Measurements from ENCODE around the gene ATF6.
"Not testable (repeated sequence)": the region's sequence is repeated elsewhere in the genome, so short reads cannot be mapped to it uniquely, and the experiment has no call there.

Gene ATF6

DNA sequence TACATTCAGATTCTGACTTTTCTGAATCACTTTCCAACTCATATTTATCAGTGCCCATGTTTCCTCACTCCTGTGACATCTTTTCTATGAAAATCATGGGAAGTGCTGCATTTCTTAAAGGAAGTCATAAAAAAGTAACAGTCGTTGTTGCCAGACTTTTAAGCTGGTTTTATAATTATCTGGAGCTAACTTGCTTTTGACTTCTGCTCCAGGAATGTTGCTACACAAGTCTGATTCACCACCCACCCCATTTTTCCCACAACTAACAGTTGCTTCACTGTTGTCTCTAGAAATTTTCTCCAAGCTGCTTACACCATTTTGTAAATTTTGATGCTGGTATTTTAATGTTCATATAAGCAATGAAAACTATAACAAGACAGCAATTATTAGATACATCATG, 32.6 kb upstream of the ATF6 start:
- DNase-seq (ENCODE audit: low read depth) = no peak

DNA sequence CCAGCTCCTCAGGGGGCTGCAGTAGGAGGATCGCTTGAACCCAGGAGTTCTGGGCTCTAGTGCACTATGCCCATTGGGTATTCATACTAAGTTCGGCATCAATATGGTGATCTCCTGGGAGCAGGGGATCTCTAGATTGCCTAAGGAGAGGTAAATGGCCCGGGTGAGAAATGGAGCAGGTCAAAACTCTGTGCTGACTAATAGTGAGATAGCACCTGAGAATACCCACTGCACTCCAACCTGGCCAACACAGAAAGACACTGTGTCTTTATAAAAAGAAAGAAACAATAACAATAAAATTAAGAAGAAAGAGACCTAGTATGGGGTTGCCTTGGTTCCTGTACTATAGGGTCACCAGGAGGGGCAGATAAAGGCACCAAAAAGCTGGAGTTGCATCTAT, 30.3 kb upstream of the ATF6 start:
- DNase-seq (ENCODE audit: low read depth) = no peak

DNA sequence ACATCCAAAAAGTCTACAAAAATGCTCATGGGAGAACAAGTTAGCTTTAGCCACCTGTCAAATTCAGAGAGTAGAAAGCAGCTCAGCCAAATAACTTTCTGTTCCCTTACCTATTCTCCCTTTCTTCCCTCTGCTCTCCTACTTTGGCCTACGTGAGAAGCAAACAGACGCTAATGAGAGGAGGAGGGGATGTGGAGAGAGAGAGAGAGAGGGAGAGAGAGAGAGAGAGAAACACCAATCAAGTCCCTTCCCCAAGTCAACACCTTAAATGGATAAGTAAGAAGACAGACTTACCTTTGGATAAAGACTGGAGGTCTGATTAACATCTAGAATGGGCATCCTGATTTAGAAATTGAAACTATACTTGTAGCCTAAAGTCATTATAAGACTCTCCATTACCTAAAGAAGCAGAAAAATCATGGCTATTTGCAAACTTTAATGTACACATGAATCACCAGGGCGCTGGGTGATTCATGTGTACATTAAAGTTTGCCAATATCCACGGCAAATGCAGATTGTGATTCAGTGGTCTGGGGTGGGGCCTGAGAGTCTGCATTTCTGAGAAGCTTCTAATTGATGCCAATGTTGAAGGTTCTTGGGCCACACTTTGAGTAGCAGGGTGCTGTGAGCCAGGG, 29.7 kb upstream of the ATF6 start:
- DNase-seq (ENCODE audit: low read depth) = no peak

DNA sequence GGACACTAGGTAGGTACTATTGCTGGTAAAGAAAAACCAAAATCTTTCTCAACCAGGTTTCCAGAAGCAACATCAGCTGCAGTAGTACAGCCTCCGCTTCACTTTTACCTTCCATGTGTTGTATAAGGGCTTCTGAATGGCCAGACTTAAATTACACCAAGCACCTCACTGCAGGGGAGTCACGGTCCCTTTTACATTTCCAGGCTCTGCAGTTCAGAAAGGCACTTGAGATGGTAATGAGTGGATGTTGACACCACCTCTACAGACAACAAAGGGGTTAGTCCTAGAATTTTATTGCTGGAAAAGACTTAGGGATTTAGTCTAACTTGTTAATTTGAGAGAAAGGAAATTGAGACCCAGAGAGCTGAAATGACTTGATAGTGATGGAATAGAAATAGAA, 28.5 kb upstream of the ATF6 start:
- DNase-seq (ENCODE audit: low read depth) = no peak

DNA sequence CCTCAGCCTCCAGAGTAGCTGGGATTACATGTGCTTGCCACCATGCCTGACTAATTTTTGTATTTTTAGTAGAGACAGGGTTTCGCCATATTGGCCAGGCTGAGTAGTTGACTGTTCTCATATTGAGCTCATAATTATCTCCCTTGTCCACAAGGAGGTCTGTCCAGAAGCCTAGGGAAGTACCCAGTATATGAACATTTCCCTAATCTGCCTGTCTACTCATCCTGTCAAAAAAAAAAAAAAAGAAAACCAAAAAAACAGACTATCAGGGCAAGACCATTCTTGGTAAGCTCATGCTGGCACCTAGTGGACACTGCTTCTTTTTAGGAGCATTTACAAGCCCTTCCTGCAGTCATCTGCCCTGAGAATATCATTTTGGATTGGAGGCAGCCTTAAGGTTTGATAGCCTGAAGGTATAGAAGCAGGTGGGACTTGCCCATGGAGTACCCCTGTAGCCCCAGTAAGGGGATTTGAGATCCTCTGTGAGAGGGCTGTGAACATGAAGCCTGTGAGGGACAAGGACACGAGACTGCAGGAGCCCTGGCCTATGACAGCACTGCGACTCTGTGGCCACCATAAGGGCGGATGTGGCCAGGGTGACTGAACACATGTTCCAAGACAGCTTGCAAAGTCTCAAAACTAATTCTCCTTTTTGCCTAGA, 27.4 kb upstream of the ATF6 start:
- DNase-seq (ENCODE audit: low read depth) = peak; percentile 16

DNA sequence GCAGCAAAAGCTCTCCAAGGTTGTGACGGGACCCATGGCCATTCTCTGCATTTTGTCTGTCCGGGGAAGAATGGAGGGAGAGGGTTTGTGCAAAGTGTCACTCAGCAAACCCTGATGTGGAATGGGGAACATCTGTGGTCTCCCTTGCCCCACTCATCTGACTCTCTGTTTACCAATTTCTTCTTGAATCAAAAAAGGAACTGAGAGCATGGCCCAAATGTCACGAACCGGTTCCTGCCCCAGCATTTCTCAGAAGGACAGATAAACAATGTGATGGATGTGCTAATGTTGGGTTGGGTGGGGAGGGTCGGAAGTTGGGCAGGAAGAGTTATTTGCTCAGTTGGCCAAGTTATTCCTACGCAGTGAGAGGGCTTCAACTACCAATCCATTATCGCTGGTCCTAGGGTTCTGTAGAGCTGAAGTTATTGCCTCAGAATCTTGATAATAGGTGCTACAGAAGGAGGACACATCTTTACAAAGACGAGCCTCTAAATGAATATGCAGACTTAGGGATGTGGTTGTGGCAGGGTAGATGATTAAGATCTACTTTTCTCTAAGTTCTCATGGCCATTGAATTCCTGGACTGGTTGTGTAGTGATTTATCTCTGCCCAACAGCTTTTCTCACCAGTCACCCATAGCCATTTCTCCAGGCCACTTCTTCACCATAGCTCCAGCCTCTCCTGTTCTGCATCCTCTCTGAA, 26.1 kb upstream of the ATF6 start:
- DNase-seq (ENCODE audit: low read depth) = no peak

DNA sequence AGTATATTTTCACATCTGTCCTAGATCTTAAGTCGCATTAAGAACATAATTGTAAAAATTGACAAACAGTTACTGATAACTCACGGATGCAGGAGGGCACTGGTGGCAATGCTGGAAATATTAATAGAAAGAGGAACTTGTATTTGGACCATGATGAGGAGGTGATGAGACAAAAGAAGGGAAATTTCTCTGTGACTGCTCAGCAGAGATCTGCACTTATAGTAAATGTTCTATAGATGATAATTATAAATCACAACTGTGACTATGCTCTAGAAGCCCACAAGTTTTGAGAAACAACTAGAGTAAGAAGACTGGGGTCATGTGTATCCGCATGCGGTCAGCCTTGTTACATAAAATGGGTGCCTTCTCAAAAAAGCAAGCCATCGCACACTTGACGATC, 25.2 kb upstream of the ATF6 start:
- DNase-seq (ENCODE audit: low read depth) = no peak

DNA sequence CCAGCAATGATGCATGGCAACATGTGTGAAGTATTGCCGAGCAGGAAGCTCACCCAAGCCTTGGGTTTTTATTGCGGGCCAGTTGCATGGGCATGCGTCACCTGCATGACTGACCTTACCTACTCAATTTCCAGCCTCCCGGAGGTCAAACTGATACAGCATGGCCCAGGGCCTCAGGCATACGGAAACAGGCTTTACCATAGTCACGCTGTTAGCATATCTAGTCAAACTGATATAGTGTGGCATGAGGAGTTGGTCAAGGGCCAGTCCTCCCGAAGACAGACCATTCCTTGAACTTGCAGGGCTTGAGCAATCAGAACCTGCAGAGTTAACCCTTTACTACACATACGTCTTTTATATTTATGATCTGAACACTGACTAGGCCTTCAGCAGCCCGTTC, 22.9 kb upstream of the ATF6 start:
- no peak for DNase-seq (ENCODE audit: low read depth)

DNA sequence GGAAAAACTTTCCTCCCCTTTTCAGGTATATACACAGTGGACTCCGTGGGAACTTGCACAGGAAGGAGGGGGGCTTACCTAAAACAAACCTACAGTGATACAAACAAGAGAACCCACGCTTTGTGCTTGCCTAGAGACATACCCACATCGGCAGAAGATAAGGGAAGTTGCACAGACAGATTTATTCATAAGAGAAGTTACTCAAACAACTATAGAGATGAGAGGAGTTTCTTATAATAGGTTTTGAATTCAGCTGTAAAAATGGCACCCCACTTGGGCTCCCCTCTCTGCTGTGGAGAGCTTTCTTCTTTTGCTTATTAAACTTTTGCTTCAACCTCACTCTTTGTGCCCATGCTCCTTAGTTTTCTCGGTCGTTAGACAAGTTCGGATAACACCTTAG, 18.3 kb upstream of the ATF6 start:
- no peak for DNase-seq (ENCODE audit: low read depth)

DNA sequence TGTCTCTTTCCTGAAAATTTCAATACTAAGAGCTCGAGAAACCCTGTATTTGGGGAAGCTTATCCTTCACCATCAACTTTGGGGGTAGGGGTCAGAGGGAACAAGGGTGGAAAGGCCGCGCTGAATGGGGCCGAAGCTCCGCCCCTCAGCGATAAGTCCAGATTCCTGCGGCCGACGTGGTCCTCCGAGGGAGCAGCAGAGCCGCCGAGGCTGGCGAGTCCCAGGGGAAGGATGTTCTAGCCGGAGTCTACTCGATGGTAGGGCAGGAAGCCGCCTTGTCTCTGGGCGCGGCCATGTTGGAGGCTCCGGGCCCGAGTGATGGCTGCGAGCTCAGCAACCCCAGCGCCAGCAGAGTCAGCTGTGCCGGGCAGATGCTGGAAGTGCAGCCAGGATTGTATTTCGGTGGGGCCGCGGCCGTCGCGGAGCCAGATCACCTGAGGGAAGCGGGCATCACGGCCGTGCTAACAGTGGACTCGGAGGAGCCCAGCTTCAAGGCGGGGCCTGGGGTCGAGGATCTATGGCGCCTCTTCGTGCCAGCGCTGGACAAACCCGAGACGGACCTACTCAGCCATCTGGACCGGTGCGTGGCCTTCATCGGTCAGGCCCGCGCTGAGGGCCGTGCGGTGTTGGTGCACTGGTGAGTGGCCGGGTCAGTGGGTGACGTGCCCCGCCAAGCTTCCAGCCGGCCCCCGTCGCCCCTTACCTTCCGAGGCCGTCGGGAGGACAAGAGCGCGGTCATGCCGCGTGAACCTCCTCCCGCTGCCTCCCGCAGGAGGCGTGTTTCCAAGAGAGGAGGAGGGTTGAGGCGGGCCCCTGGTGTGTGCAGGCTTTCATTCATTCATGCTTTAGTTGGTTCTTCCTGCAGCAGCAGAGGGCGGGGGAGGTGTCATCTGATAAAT, 16.4 kb upstream of the ATF6 start, which contains the start of gene DUSP12:
Gene DUSP12 (plus strand): TSS at position 278 of the 899 bp plus-strand sequence. CDS start 16 bp downstream, at position 294.
- DNase-seq (ENCODE audit: low read depth) = peak; percentile 61

DNA sequence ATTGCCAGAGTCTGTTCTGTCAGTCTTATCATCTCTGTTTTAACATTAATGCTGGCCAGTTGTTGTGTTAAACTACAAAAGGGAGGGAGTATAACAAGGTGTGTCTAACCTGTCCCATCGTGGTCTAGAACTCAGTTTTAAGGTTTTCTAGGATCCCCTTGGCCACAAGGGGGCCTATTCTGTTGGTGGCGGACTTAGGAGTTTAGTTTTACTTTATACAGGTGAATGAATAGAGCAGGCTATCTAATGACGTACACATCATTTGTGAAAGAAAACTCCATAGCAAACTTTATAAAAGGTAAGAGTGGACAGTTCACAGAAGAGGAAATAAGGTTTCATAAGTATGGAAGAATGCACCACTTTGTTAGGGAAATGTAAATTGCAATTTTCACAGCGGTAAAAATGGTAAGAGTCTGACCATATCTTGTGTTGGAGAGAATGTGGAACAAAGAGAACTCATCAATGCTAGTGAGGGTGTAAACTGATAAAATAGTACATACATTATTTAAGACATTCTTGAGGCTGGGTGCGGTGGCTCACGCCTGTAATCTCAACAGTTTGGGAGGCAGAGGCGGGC, 2.5 kb upstream of the ATF6 start:
- no peak for DNase-seq (ENCODE audit: low read depth)

DNA sequence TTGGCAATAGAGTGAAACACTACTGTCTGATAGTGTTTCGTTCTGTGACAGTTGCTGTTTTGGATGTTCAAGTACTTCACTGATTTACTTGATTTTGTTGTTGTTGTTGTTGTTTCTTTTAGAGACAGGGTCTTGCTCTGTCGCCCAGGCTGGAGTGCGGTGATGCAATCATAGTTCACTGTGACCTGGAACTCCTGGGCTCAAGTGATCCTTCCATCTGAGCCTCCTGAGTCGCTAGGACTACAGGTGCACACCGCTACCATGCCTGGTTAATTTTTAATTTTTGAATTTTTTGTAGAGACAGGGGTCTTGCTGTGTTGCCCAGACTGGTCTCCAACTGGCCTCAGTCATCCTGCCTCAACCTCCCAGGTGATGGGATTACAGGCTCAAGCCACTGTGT, 2.3 kb downstream of the ATF6 start:
- no peak for DNase-seq (ENCODE audit: low read depth)

DNA sequence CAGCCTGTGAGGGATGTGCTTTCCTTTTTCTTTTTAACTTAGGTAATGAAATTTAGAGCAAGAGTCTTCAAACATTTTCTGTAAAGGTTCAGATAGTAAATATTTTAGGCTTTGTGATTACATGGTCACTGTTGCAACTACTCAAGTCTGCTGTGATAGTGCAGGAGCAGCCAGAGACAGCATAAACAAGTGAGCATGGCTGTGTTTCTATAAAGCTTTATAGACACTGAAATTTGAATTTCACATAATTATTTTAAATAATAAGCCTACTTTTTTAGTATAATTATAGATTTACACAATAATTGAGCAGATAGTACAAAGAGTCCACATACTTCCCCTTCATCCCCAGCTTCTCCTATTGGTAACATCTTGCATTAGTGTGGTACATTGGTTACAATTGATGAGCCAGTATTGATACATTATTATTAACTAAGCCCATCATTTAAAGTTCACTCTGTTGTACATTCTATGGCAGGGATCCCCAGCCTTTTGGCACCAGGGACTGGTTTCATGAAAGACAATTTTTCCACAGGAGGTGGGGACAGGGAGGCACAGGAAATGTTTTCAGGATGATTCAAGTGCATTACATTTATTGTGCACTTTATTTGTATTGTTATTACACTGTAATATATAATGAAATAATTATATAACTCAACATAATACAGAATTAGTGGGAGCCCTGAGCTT, 3.0 kb downstream of the ATF6 start:
- DNase-seq (ENCODE audit: low read depth) = no peak

DNA sequence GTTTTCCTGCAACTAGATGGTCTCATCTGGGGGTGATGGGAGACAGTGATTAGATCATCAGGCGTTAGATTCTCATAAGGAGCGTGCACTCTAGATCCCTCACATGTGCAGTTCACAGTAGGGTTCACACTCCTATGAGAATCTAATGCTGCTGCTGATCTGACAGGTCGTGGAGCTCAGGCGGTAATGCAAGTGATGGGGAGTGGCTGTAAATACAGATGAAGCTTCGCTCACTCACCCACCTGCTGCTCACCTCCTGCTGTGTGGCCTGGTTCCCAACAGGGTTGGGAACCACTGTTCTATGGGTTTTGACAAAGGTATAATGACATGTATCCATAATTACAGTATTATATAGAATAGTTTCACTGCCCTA, 3.5 kb downstream of the ATF6 start:
- DNase-seq (ENCODE audit: low read depth) = not testable (repeated sequence)

DNA sequence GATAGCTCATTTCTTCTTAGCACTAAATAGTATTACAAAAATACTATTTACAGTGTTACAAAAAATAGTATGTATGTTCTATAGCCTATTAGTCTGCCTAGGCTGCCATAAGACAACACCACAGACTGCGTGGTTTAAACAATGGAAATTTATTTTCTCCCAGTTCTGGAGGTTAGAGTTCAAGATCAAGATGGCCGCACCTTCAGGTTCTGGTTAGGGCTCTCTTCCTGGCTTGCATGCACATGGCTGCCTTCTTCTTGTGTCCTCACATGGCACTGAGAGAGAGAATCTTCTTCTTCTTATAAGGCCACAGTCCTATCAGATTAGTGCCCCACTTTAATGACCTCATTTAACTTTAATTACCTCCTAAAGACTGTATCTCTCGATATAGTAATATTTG, 4.1 kb downstream of the ATF6 start:
- no peak for DNase-seq (ENCODE audit: low read depth)

DNA sequence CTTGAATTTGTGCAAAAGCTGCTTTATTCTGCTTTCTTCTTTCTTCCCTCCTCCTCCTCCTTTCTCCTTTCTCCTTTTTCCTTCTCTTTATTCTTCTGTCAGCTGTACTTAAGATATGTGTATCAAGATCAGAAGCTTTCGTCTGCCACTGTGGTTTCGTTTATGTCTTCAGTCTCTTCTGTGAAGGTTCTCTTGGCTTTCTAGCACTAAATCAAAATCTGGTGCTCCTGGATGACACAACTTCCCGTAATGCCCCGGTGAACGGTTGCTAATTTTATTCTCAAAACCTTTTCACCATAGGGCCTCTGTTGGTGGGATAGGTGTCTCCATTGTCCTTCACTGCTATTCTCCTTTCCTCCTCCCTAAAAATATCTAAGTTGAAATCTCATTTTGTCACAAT, 5.0 kb downstream of the ATF6 start:
- DNase-seq (ENCODE audit: low read depth) = no peak

DNA sequence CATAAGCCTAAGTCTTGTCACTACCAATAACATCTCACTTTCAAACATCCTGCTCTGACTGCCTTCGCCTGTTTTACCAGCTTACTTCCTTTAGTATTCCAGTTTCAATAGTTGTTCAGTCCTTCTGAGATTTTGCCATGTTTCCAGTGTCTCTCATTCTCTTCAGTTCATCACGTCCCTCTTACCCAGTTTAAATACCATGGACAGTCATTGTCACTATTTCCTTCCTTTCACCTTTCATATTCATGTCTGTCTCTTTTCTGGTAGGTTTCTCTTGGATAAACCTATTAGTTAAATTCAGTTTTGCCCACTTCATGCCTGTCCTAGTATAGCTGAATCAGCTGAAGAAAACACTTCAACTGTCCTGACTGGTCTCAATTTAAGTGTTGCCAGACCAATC, 5.9 kb downstream of the ATF6 start:
- no peak for DNase-seq (ENCODE audit: low read depth)

DNA sequence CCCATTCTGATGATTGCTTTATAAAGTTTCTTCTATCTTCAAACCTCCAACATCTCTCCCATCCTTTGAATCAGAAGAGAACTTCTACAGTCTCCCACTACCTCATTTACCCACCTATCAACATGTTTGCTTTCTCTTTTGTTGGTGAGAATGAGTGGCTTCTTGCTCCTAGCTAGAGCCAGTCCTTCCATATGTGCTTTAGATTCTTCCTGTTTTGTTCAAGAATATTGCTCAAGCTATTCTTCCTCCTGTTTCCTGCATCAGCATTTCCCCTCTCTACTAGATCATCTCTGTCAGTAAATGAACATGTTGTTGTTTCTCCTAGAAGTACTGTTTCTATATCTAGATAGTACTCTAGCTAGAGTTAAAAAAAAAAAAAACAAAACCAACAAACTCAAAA, 6.3 kb downstream of the ATF6 start:
- DNase-seq (ENCODE audit: low read depth) = no peak

DNA sequence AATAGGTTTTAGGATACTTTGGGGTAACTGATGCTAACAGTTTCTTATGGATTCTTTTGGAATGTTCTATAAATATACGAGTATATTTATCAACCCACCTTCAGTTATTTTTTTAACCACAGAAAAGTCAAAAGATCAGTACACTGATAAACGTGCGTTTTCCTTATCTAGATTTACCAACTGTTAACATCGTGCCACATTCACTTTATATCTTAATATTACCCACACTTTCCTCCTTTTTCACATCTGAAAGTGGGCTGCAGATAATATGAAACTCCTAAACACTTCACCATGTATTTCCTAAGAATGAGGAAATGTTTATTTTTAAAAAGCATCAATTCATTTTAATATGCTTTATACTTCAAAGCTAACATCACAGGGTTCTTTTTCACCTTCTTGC, 7.7 kb downstream of the ATF6 start:
- no peak for DNase-seq (ENCODE audit: low read depth)

DNA sequence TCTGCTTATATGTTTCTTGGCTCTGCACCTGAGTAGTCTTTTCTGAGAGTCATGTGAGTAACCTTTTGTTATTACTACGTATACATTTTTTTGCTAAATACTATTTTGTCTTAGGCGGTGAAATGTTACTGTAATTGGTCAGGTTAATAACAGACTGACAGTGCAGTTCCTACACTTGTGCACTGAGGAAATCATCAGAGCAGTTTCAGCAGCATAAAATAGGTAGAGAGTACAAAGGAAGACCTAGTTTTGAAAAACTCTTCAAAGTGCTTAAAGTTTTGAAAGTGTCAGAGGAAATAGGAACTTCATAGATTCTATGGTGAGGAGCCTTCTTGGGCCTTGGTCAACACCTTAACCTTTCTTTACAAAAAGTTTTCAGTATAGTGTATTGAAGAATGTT, 11.1 kb downstream of the ATF6 start:
- DNase-seq (ENCODE audit: low read depth) = no peak

DNA sequence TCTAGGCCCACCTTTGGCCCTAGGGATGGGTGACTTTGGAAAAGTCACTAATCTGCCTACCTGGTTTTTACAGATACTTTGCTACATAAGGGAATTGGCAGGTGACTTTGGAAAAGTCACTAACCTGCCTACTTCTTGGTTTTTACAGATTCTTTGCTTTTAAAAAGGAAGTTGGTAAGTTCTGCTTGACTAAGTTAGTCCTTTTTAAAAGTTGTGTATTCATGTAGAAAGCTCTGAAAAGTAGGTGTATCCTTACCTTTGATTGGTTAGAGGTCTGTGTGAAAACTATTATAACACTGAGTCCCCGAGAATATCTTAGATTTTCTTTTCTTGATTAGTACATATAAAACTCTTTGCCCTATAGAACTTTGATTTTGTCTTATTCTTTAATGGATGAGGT, 12.4 kb downstream of the ATF6 start:
- DNase-seq (ENCODE audit: low read depth) = no peak

DNA sequence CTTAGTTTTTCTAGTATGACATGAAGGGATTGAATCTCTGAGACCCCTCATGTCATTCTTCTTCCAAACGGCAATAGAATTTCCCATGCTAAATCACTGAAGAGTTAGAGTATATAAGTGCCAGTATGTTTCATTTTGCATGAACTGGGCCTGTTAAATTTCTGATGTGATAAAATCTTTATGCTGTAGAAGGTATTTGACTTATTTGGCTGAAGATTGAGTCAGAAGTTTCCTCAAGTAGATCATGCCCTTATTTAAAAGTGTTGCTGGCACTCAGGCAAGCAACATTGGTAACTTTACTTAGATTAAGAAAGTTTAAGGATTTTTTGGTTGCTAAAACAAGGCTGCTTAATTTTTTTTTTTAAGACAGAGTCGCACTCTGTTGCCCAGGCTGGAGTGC, 13.3 kb downstream of the ATF6 start:
- no peak for DNase-seq (ENCODE audit: low read depth)
